GDM1 (cell line): ENCODE results near the gene MAGIX.
A peak's percentile ranks its signal among the peaks of the same experiment; 100 is the strongest.
"Not testable (repeated sequence)": the region's sequence is repeated elsewhere in the genome, so short reads cannot be mapped to it uniquely, and the experiment has no call there.

Experiments
- DNase-seq: peaks from one replicate; lab custom pipeline; 2025; lab: John Stamatoyannopoulos, UW

MAGIX gene

GRCh38 chrX:49162620-49163019 lies at the start of gene MAGIX:
TSS of gene MAGIX (plus strand) at chrX:49162758. CDS start at chrX:49162890, 132 bp downstream.
- DNase-seq, result no peak

- no peak for DNase-seq
Measured at GRCh38 chrX:49116076-49116475, 46.5 kb upstream of the MAGIX start.

GRCh38 chrX:49116716-49117115 lies 45.8 kb upstream of the MAGIX start:
- DNase-seq, result no peak

DNA sequence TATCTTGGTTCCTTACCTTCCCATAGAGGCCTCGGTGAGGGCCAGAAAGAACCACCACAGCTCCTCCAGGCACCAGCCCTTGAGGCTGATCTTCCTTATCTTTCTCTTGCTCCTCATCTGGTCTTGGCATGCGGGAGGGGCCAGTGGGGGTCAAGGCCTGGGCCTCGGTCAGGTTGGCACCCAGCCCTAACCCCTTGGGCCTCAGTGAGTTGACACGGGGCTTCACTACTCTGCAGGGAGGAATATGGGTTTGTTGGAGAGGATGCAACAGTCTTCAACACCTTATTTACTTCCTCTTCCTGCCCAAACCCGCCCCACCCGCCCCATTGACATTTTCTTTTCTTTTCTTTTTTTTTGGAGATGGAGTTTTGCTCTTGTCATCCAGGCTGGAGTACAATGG lies 45.0 kb upstream of the MAGIX start:
- no peak for DNase-seq

DNA sequence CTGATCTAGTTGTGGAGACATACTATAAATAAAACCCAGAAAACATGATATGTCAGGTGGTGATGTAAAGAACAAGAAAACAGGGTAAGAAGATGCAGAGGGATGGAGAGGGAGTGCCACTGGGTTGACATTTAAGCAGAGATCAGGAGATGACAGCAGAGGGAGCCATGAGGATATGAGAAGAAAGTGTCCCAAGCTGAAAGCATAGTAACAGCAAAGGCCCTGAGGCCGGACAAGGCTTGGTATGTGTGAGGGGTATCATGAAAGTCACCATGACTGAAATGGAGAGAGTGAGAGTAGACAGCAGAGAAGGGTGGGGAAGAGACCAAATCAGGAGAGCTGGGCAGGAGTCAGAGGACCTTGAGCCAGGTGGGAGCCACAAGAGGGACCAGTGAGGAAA lies 42.5 kb upstream of the MAGIX start:
- peak; percentile 9 for DNase-seq

- DNase-seq, result no peak
Measured at GRCh38 chrX:49122499-49122898, 40.1 kb upstream of the MAGIX start.

GRCh38 chrX:49127742-49128258 lies 34.8 kb upstream of the MAGIX start:
- not testable (repeated sequence) for DNase-seq

- DNase-seq, result no peak
Measured at GRCh38 chrX:49129427-49129826, 33.1 kb upstream of the MAGIX start.

DNA sequence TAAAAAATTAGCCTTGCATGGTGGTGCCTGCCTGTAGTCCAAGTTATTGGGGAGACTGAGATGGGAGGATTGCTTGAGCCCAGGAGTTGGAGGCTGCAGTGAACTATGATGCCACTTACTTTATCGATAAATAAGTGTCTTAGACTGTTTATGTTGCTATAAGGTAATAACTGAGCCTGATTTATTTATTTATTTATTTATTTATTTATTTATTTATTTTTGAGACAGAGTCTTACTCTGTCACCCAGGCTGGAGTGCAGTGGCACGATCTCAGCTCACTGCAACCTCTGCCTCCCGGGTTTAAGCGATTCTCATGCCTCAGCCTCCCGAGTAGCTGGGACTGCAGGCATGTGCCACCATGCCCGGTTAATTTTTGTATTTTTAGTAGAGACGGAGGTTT lies 30.3 kb upstream of the MAGIX start:
- not testable (repeated sequence) for DNase-seq

- no peak for DNase-seq
Measured at GRCh38 chrX:49133759-49134158, 28.8 kb upstream of the MAGIX start.

DNA sequence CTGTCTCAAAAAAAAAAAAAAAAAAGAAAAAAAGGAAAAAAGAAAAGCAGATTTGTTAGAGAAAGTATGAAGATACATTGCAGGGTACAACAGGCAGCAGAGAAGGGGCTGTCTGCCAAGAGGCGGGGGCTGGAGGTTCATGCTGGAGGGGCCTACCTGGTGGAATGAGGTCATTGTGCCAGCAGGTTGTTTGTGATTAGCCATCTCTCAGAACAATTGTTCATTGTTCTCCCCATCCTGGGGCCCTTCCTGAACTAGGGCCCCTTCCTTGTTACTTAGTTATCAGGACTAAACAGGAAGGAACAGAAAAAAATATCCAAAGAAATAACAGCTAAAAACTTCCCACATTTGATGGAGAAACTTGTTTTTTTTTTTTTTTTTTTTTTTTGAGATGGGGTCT lies 25.1 kb upstream of the MAGIX start:
- DNase-seq, result no peak

- no peak for DNase-seq
Measured at GRCh38 chrX:49139713-49140112, 22.8 kb upstream of the MAGIX start.

- not testable (repeated sequence) for DNase-seq
Measured at GRCh38 chrX:49142264-49142663, 20.3 kb upstream of the MAGIX start.

DNA sequence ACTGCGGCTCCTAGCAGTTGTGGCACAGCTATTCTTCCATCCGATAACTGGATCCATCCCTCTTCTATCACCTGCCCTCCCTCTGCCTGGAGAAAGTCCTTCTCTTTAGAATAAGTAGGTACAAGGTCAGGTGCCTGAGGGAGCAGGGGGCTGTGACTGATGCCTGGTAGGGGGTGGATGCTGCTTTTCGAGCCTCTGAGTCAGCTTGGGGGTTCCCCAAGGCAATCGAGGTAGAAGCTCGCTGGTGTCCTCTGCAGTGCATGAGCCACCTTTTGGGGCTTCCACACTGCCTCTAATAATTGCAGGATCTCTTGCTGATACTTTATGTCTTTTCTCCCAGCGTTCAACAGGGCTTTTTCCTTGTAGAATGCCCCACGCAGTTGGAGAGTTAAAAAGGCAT lies 19.4 kb upstream of the MAGIX start:
- not testable (repeated sequence) for DNase-seq

- no peak for DNase-seq
Measured at GRCh38 chrX:49147282-49147681, 15.3 kb upstream of the MAGIX start.

- no peak for DNase-seq
Measured at GRCh38 chrX:49147936-49148335, 14.6 kb upstream of the MAGIX start.

GRCh38 chrX:49148390-49149100 lies 14.0 kb upstream of the MAGIX start:
- DNase-seq, result not testable (repeated sequence)

DNA sequence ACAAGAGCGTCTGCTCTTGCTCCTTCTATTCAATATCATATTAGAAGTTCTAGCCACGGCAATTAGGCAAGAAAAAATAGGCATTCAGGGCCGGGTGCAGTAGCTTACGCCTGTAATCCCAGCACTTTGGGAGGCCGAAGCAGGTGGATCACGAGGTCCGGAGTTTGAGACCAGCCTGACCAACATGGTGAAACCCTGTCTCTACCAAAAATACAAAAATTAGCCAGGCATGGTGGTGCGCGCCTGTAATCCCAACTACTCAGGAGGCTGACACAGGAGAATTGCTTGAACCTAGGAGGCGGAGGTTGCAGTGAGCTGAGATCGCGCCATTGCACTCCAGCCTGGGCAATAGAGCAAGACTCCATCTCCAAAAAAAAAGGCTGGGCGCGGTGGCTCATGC lies 13.3 kb upstream of the MAGIX start:
- not testable (repeated sequence) for DNase-seq

DNA sequence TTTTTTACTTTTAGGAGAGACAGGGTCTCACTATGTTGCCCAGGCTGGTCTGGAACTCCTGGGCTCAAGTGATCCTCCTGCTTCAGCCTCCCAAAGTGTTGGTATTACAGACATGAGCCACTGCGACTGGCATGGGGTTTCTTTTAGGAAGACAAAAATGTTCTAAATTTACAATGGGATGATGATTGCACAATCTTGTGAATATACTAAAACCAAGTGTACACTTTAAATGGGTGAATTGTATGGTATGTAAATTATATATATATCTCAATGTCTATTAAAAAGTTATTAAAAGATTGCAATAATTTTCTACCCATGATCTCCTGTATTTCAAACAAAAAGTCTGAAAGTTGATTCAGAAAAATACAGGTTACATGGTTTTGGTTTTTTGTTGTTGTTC lies 9.1 kb upstream of the MAGIX start:
- no peak for DNase-seq

- no peak for DNase-seq
Measured at GRCh38 chrX:49155243-49155899, 7.2 kb upstream of the MAGIX start.

DNA sequence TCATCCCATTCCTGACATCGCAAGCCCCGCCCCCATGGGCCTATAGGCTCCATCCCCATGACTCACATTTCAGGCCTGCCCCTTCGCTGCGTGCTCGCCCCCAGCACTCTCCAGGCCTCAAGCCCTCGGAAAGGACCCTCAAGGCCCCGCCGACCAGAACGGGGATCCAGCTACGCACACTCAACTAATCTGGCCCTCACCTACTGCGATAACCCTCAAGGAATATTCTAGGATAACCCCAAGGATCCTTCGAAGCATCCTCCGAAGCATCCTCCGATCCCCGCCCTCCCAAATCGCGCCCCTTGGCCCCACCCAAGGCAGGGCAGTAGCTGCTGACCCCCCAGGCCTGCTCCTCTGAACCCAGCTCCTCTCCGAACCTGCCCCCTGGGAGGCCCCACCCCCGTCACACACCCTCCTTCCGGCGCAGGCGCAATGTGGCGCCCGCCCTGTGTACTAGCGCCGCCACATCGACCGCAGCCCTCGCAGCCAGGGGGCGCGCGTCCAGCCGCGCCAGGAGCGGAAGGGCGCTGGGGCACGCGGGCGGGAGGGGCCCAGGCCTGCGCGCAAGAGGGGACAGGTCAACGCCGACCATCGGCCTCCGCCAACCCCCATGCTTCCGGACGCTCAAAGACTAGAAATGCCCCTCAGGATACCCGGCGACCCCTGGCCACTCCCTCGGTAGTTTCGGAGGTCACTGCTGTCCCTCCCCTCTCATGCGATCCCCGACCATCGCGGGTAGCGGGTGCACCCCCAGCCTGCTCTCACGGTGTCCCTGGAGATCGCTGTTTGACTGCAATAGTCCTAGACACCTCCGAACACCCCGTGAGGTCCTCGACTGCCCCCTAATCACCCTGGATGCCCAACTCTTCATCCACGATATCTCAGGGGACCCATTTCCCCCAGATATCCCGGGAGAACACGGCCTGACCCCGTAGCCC lies 6.4 kb upstream of the MAGIX start:
- DNase-seq, result peak; percentile 69

DNA sequence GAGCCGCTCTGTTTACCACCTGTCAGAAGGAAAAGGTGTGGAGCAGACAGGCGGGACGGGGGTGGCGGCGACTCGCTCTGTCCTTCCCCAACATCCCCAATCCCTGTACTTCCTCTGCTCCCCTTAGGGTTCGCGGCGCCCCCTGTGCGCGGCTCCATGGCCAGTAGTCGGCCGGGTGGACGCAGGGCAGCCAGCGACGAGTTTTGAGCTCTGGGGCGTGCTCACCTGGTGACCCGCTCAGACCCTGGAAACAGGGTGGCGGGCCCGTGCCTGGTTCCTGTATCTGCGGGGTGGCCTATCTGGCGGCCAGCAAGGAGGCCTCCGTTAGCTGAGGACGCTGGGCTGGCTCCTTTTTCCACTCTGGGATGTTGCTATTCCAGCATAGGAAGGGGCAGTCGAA lies 5.4 kb upstream of the MAGIX start:
- DNase-seq, result no peak
